EL (cell line): Measurements from ENCODE around the gene CPXM1.
"Not testable (repeated sequence)": the region's sequence is repeated elsewhere in the genome, so short reads cannot be mapped to it uniquely, and the experiment has no call there.

Source experiments
- DNase-seq: peaks from one replicate; pipeline ENCODE4 v3.0.0-alpha.2; 2016

Gene CPXM1

GRCh38 chr20:2820896-2821869 lies 20.8 kb upstream of the CPXM1 start:
- DNase-seq, result no peak

- DNase-seq, result peak; percentile 53
These were observed 19.9 kb upstream of the CPXM1 start for GRCh38 chr20:2820084-2820895.

- DNase-seq, result no peak
These were observed 17.6 kb upstream of the CPXM1 start for GRCh38 chr20:2817891-2818595.

GRCh38 chr20:2817341-2817726 lies 16.9 kb upstream of the CPXM1 start:
- DNase-seq, result no peak

- no peak for DNase-seq
These were observed 16.3 kb upstream of the CPXM1 start for GRCh38 chr20:2816583-2817340.

GRCh38 chr20:2816030-2816582 lies 15.7 kb upstream of the CPXM1 start, which contains the start of gene TMEM239:
TSS of gene TMEM239 (plus strand) at chr20:2816364. CDS start at chr20:2816555, 191 bp downstream.
- DNase-seq, result no peak

GRCh38 chr20:2815242-2815900 lies 14.9 kb upstream of the CPXM1 start:
- no peak for DNase-seq

GRCh38 chr20:2814587-2815051 lies 14.2 kb upstream of the CPXM1 start, which contains the start of gene C20orf141:
TSS of gene C20orf141 (plus strand) at chr20:2814987. CDS start at chr20:2815185, 198 bp downstream.
- DNase-seq, result peak; percentile 100

GRCh38 chr20:2814076-2814475 lies 13.6 kb upstream of the CPXM1 start:
- DNase-seq, result peak; percentile 41

DNA sequence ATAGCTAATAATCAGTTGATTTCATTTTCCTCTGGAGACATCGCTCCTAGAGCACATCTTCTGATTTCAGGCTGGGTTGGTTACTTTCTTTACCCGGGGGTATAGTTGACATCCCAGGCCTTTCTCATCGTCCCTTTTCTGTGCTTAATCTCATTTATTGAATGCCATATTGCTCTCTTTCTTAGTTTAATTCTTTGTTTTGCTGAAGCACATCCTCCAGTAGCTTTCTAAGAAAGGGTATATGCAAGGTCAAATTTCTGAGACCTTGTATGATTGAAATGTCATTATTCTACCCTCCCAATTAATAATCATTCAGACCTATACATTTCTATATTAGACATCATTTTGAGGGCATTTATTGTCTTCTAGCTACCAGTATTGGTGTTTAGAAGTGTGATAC lies 11.8 kb upstream of the CPXM1 start:
- no peak for DNase-seq

DNA sequence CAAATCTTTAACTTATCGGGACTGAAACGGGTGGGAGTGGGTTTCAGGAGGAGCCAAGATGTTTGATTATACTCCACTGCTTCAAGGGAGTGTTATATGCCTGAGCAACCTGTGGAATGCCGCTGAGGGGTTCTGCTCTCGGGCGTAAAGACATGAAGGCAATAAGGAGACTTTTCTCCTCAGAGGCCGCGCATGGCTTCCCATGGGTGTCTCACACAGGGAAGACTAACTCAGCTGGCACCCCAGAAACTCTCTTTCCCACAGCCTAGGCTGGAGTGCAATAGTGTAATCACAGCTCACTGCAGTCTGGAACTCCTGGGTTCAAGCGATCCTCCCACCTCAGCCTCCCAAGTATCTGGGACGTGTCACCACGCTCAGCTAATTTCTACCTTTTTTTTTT lies 9.3 kb upstream of the CPXM1 start:
- DNase-seq, result no peak

- not testable (repeated sequence) for DNase-seq
These were observed 7.5 kb upstream of the CPXM1 start for GRCh38 chr20:2807929-2808328.

DNA sequence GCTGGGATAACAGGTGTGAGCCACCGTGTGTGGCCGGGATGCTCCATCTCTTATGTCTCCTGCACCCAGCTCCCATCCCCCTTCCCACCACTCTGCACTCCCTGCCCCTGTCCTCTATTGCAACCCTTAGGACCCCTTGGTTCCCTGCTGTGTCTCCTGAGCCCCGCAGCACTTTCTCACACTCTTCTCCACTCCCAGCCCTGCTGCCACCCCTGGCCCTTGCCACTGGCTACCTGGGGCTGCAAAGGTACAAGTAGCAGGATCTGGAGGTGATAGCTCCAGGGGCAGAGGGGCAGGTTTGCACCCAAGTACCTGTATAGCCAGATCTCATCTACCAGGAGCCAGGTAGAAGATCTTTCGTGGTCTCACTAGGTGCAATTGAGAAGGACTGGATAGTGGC lies 6.6 kb upstream of the CPXM1 start:
- DNase-seq, result no peak

DNA sequence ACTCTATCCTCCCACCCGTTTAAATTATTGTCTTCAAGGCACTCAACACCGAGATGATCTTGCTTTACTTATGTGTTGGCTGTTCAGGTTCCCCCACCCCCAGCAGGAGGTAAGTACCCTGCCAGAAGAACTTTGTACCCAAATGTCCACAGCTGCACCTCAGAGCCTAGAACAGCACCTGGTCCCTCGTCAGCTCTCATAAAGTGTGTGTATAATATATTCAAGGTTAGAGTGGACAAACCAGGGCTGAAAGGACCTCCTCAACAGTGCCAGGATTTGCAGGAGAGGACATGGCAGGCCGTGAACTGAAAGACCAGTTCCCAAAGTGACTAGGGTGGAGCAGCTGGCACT lies 5.9 kb upstream of the CPXM1 start:
- no peak for DNase-seq

DNA sequence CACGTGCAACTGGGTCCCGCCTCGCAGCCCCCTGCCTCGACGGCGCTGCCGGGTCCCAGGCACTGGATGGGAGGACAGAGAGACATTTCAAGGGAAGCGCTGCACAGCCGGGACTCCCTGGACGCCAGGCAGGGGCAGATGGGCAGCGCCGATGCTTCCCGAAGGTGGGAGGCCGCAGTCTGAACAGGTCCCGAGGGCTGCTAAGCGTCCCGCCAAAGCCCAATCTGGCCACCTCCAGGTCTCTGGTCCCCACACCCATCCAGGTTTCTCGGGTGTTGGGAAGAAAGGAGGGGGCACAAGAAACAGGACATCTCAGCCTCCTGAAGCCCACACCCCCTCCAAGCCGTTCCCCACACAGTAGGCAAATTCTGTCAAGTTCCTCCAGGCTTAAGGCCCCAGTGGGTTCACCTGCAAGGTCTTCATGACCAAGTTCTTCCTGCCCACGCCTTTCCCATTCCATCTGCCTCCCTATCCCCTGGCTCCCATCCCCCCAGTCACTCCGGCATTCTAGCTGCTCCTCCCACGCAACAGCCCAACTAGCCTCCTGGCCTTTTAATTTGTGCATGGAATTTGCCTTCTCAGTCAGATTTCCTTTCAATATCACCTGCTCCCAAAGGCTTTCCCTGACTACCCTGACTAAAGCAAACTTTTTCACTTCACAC lies 5.4 kb upstream of the CPXM1 start:
- DNase-seq, result no peak

GRCh38 chr20:2804852-2805688 lies 4.6 kb upstream of the CPXM1 start:
- DNase-seq, result no peak

DNA sequence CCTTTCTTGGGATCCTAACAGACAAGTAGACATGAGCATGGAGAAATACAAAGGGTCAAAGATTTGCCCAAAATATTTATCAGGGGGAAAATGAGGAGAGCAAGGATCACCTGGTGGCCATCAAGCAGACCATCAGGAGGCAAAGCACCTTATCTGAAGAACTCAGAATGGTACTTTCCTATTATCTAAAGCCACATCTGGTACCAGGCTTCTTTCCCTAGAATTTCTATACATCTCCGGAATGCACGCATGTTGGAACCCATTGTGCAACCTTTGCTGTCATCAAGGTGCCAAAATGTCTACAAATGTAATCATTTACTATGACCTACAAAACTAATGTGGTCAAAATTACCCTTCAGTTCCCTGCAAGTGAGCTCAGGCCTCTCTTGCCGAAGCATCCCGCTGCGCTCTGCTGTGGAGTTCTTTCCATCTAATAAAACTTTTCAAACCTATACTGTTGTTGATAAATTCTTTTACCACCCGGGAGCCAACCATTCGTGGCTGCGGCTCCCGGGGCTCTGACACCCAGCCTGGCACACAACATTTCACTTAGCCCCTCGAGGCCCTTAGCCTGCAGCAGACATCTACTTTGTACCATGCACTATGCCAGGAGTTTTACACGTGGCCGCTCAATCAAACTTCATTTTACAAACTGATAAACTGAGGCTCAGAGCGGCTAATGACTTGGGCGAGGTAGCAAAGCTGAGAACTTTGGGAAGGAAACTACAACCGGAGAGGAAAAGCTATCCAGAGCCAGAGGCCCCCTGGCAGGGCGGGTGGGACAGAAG lies 3.8 kb upstream of the CPXM1 start:
- DNase-seq, result no peak

DNA sequence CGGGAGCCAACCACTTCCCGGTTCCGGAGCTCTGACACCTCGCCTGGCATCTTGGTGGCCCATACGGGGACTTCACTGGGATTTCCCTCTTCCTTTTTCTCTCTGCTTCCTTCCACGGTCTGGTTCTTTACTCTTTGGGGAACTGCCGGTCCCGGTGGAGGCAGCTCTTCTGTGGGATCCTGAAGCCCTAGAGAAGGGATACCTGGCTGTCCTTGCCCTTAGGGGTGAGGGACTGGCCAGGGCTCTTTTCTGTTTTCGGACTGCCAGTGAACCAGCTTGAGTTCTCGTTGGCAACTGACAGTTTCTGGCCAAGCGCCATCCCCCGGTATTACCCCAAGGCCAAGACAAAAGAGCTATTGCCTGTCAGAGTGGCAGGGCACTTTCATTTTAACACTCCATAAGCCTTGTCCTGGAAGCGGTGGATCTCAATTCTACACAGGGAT lies 880 bp upstream of the CPXM1 start:
- no peak for DNase-seq
